ENCODE results near the gene APOBEC3G.

APOBEC3G gene

DNA sequence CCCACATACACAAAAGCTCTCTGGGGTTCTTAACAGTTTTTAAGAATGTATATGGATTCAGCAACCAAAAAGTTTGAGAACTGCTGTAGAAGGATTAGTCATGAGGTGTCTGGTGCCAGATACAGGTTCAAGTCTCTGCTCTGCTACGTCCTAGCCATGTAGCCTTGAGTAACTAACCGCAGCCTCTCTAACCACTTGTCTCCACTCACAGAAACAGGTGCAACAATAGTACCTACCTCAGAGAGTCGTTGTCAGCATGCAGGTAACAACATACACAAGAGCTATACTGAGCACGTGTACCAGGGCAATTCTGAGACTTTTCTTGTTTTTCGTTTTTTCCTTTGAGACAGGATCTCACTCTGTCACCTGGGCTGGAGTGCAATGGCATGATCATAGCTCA, 48.5 kb downstream of the APOBEC3G start:
- DNase-seq (ENCODE audit: low spot score), result no peak

DNA sequence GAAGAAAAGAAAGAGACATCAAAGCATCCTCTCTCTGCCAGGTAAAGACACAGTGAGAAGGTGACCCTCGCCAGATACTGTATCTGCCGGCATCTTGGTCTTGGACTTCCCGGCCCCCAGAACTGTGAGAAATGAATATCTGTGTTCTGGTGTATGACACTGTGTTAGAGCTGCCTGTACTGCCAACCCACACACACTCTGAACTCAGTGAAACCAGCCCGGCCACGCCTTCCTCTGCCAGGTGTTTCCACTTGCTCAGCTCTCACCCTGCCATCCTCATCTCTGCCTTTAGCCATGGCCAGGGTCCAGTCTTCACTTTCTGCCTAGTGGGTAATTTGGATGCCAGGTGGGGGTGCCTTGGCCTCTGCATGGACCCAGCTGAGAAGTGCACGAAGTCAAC, 51.4 kb downstream of the APOBEC3G start:
- no peak for DNase-seq (ENCODE audit: low spot score)

DNA sequence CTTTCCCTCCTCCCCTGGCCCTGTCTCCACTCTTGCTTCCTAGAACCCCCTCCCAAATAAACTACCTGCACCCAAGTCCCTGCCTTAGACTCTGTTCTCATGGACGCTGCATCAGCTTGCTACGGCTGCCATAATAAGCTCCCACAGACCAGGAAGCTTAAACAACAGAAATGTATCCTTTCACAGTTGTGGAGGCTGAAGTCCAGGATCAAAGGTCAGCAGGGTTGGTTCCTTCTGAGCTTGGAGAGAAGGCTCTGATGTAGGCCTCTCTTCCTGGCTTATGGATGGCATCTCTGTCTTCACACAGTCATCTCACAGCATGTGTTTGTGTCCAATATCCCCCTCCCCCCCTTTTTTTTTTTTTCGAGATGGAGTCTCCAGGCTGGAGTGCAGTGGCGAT, 52.0 kb downstream of the APOBEC3G start:
- DNase-seq (ENCODE audit: low spot score), result no peak

DNA sequence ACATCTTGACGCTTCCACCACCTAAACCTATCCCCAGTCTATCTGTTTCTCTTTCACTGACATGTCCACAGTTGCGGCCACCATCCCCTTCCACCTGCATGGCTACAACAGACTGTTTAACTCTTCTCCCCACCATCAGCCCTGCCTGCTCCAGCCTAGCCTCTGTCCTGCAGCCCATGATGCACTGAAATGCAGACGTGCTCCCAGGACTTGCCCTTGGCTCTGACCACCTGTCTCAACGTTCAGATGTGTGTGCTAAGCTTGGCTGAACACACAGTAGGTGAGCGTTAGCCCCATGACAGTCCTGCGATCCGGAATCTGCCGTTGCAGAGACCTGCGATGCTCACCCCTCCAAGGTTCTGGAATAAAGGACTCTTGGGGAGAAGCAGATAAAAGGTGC, 52.7 kb downstream of the APOBEC3G start:
- no peak for DNase-seq (ENCODE audit: low spot score)

DNA sequence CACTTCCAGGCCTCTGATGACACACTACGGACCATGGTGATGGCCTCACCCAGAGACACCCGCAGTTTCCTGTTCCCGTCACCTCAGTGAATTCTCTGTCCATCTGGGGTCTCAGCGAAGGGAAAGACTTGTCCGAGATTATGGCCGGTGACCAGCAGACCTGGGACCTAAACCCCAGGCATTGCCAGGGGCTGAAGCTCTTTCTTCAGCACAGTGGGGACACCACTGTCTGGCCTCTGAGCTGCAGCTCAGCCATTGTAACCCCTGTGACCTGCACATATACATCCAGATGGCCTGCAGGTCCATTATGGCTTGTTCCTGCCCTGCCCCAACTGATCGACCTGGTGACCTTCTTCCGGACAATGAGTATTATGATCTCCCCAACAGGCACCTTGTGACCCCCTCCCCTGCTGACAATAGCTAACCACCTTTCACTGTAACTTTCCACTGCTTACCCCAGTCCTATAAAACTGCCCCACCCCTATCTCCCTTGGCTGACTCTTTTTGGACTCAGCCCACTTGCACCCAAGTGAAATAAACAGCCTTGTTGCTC, 53.2 kb downstream of the APOBEC3G start:
- DNase-seq (ENCODE audit: low spot score), result no peak

DNA sequence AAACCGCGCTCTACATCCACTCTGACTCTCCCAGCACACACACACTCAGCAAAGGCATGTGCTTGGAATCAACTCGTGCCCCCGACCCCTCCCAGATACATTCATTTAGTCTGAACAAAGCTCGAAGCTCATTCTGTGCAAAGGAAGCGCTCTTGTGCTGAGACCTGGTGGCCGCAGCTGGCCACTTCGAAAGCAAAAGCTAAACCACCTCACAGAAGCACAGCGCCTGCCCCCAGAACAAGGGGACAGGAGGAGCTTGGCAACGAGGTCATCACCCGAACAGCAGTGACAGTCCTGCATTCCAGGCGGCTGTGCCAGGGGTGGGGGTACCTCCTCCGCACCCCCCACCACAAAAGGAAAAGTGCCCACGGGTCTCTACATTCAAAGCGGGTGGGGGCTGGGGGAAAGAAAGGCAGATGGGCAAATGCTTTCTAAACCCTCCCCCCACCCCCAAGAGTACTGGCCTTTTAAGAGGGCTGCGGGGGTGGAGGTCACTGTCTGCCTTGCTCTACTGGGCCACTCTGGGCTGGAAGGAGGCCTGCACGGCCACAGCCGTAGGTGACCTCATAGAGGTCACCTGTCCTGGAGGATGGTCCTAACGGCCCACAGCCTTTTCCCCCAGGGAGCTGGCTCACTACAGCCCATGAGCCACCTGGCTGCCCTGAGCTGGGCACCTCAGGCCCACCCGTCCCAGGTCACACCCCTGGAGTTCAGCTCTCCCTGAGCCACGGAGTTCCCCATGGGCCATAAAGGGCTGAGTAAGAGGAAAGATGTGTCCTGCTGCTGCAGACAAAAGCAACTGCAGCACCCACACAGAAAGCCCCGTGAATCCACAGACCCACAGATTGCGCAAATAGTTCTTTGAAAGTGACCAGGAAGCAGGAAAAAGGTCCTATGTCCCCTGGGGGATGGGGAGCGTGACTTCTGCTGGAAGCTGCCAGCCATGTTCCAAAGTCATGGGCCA, 54.1 kb downstream of the APOBEC3G start:
- DNase-seq (ENCODE audit: low spot score), result no peak

DNA sequence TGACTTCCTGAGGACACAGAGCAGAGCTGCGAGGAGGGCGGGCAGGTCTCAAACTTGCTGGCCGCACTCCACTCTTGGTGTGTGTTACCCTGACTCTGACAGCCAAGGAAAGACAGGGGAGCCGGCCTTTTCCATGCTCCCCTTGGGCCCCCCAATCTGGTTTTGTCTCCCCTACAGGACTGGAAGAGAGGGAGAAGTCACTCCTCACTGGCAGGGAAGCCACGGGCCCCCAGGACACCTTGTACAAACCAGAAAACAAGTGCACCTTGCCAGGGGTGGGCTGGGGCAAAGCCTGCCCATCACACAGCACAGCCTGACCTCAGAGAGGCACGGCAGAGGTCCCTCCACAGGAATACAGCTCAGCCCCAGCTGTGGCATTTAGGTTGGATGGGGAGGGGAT, 55.2 kb downstream of the APOBEC3G start:
- no peak for DNase-seq (ENCODE audit: low spot score)

DNA sequence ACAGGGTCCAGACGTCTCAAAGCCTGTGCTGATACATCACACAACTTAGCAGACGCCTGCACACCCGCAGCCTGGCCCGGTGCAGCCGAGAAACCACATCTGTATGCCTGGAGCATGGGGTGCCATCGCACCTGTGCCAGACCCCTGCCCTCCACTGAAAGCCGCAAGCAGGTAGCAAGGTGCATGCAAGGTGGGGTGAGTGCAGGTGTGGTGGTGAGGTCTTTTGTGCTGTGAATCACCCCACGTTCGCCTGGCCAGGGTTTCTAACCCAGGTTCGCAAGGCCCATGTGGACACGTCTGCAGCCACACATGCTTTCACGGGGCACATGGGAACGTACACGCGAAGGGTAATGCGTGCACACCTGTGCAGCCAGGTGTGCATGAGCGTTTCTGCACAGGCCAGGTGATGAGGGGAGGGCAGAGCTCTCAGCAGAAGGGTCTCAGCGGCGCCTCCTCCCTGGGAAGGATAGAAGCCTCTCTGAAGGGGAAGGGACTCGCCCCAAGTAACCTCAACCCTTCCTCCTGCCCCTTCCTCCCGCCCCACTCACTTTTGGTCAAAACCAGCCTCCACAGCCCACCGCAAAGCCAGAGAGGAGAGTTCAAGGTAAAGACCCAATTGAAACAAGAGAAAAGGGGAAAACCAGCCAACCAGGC, 55.9 kb downstream of the APOBEC3G start:
- DNase-seq (ENCODE audit: low spot score), result no peak

DNA sequence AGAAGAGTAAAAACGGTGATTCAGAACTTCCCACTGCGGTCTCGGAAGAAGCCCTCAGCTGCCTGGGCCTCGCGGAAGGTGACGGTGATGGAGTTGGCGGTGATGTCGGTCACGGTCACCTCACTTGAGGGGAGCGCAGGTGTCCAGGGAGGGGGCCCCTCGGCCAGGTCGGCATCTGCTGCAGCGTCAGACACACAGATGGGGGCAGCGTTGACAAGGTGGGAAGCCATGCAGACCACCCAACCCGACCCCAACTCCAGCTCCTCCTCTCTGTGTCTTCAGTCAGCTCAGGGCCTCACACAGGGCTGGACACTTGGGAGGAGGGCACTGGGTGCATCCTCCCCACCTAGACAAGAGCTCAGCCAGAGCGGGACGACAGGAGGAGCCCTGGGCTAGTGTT, 56.8 kb downstream of the APOBEC3G start:
- DNase-seq (ENCODE audit: low spot score), result no peak

DNA sequence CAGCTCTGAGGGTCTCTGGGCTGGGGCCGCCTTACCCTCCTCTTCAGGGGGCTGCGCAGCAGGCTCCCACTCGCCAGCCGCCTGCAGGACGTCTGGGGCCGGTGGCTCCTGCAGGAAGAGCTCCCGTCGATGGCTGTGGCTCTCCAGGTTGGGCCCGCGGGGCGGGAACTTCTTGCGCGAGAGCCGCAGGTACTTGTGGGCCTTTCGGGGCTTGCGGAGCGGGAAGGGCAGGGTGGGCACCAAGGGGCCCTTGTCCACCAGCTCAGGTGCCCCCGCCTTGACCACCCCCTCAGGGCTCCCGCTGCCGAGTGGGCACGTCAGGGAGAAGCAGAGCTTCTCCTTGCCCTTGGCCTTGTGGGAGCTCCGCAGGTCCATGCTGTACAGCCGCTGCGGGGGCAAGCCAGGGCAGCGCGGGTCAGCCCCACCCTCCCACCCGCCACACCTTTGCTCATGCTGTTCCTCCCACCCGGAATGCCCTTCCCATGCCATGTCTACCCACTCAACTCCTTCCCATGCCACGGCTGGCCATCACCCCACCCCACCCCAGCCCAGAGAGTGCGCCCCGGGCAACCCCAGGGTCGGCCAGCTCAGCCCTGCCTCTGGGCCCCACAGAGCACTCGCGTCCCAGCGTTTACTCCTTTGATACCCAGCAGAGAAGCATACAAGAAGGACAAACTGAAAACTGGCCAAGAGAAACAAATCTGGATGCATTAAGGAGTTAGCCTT, 57.5 kb downstream of the APOBEC3G start:
- DNase-seq (ENCODE audit: low spot score), result no peak

DNA sequence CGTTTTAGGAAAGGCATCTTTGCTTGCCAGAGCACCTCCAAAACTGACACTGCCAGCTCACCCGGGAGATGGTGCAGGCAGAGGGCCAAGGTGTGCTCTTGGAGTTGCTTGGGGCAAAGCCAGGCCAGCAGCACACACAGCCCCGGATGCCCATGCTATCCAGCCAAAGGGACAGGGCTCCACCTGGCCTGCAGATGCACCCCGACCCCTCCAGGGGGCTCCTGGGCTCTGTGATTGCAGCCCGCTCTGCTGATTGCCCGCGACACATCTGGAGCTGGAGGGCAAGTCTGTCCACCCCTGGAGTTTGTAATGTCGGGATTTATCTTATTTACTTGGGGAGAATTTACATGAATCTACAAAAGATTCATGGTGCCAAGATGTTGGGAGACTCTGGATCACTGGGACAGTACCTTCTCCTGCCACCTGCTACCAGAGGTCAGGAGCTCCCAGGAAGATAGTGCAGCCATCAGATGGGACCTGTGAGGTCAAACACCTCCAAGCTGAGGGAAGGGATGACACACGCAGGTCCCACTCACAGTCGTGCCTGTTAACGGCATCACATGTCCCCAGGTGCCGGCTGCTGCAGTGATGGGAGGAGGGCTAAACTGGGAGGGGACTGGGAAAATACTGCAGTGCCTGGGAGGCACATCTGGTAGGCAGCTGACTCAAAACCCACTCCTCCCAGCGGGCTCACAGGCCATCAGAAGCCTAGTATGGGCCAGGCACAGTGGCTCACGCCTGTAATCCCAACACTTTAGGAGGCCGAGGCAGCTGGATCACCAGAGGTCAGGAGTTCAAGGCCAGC, 58.2 kb downstream of the APOBEC3G start:
- no peak for DNase-seq (ENCODE audit: low spot score)

DNA sequence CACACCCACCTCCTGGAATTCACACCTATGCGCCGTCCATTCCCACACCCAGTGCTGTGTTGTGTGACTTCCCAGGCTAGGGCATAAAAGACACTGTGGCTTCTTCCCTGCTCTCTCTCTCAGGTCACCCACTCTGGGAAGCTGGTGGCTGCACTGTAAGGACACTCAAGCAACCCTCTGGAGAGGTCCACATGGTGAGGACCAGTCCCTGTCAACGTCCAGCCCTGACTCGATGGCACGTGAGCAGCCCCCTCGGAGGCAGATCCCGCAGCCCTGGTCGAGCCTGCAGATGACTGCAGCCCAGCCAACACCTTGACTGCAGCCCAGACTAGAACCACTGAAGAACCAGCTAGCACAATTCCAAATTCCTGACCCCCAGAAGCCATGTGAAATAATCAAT, 59.2 kb downstream of the APOBEC3G start:
- DNase-seq (ENCODE audit: low spot score), result no peak
